Sigmoid colon (tissue), 4 donors: ENCODE data around the gene FGGY.

Experiments used
- CTCF ChIP-seq, 4 experiments: fragments of 450-650 bp in 3 of 4; fragments of 200-600 bp in 1 of 4; IDR thresholded peaks; one replicate each; pipeline ENCODE4 v1.5.1; 2016 to 2019; ENCODE audit warnings: antibody characterized with exemption in 4 of 4, mild to moderate bottlenecking in 3 of 4, moderate library complexity in 2 of 4
- EP300 ChIP-seq, 4 donors: sonication (generic); formaldehyde crosslinking; IDR thresholded peaks; one replicate each; pipeline ENCODE4 v1.6.1; 2017; ENCODE audit warnings: antibody characterized with exemption in 4 of 4
- POLR2A ChIP-seq, 2 donors: fragments of 450-650 bp; IDR thresholded peaks; one replicate each; pipeline ENCODE4 v1.6.1; 2016; ENCODE audit warnings: antibody characterized with exemption in 2 of 2, mild to moderate bottlenecking in 2 of 2, moderate library complexity in 2 of 2

DNA sequence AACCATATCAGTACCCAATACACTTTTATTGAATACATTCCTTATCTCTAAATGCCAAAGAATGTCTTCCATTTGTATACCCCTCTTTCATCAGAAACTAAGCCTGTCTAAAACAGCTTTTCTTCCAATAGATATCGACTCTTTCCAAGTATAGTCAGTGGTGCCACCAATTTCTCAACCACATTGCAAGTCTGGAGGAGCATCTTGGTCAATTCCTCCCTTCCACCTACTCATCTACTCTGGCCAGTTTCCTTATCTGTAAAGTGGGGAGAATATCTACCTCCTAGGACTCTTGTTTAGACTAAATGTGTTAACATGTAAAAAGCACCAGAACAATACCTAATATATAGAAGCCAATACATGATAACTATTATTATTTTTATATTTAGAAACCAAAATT lies 28.5 kb upstream of the FGGY start:
- TF ChIP-seq POLR2A (IDR thresholded peaks at IDR 0.05) (no peak), CTCF (IDR thresholded peaks at IDR 0.05) (no peak), EP300 (IDR thresholded peaks at IDR 0.05) (no peak)
